ENCODE data around the gene MIB1. TPM values are rescaled to one million over a fixed set of nuclear protein-coding genes. Genes with fewer than 3 reads are reported as not detected.

The MIB1 gene
- total and polyA plus RNA-seq, 4 donors: 8.5 to 63.5 (median 34.7) TPM

GRCh38 chr18:21833604-21834298, 93.2 kb downstream of the MIB1 start:
- Histone ChIP-seq H3K27me3 (ENCODE audit: control insufficient read depth in 1 of 2, insufficient read depth in 2 of 2, low read length in 1 of 2) (no peaks in the 10 kb centered on the region), H3K4me3 (ENCODE audit: low read length in 2 of 2) (no peak overlapping the region), H3K4me1 (ENCODE audit: control insufficient read depth in 1 of 2, insufficient read depth in 2 of 2, low read length in 2 of 2) (no peaks in the 10 kb centered on the region), H3K9me3 (ENCODE audit: control insufficient read depth, low read length) (no peaks in the 10 kb centered on the region), H3K36me3 (ENCODE audit: control insufficient read depth in 1 of 2, insufficient read depth in 2 of 2, low read length in 1 of 2) (peaks cover 0 to 2% of the 10 kb centered on the region in 2 donors), H3K27ac (ENCODE audit: low read depth in 1 of 2, low read length in 2 of 2) (peak overlapping the region in 1 of 2 donors; percentile 48)
- intact Hi-C loops (cut with DNase I): no loop called here
- DNase-seq: no peak
- 64% methylated on average over 4 of the region's 4 CpGs for WGBS, 2 donors
- no peak for ATAC-seq (ENCODE audit: low FRiP score)

DNA sequence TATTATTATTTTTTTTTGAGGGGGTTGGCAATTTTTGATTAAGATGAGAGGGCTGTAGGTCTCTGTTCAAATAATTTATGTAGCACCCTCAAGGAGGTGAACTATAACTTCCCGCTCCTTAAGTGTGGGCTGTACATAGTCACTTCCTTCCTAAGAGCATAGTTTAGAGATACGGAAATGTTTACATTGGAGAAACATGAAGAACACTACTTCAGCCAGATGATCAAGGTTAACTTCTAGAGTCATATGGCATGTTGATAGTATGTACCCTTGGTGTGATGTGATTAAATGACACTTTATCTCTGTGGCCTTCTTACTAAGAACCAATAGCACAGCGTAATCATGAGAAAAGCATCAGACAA, 93.7 kb downstream of the MIB1 start:
- H3K27me3 ChIP-seq (ENCODE audit: control insufficient read depth in 1 of 2, insufficient read depth in 2 of 2, low read length in 1 of 2): no peaks in the 10 kb centered on the region
- no peak for ATAC-seq (ENCODE audit: low FRiP score)
- no peak for DNase-seq
- H3K4me1 ChIP-seq (ENCODE audit: control insufficient read depth in 1 of 2, insufficient read depth in 2 of 2, low read length in 2 of 2): no peaks in the 10 kb centered on the region
- no peak overlapping the region for H3K4me3 ChIP-seq (ENCODE audit: low read length in 2 of 2)
- WGBS, 2 donors: 77 to 84% methylated on average over 3 of the region's 3 CpGs
- intact Hi-C loops (cut with DNase I): no loop called here
- H3K9me3 ChIP-seq (ENCODE audit: control insufficient read depth, low read length): no peaks in the 10 kb centered on the region
- H3K27ac ChIP-seq (ENCODE audit: low read depth in 1 of 2, low read length in 2 of 2): no peak overlapping the region
- peaks cover 0 to 2% of the 10 kb centered on the region in 2 donors for H3K36me3 ChIP-seq (ENCODE audit: control insufficient read depth in 1 of 2, insufficient read depth in 2 of 2, low read length in 1 of 2)

DNA sequence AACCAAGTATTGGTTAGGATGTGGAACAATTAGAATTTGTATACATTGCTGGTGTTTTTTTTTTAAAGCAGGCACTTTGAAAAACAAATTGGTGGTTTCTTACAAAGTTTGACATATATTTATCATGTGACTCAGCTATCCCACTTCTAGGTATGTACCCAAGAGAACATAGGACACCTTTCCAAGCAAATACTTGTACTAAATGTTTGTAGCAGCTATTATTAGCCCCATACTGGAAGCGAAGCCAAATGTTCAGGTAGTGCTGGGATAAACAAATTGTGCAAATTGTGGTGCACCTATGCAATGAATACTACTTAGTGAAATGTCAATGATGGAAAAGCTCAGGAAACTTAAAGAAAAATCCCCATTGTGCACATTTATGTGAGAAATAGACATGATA, 101.0 kb downstream of the MIB1 start:
- DNase-seq (no peak), ATAC-seq (ENCODE audit: low FRiP score) (no peak)
- peaks cover 3 to 4% of the 10 kb centered on the region in 2 donors for H3K36me3 ChIP-seq (ENCODE audit: control insufficient read depth in 1 of 2, insufficient read depth in 2 of 2, low read length in 1 of 2)
- H3K4me3 ChIP-seq (ENCODE audit: low read length in 2 of 2): no peak overlapping the region
- intact Hi-C loops (cut with DNase I): no loop called here
- H3K27me3 ChIP-seq (ENCODE audit: control insufficient read depth in 1 of 2, insufficient read depth in 2 of 2, low read length in 1 of 2): no peaks in the 10 kb centered on the region
- 87 to 91% methylated on average over 1 of the region's 1 CpG for WGBS, 2 donors
- H3K4me1 ChIP-seq (ENCODE audit: control insufficient read depth in 1 of 2, insufficient read depth in 2 of 2, low read length in 2 of 2): no peaks in the 10 kb centered on the region
- H3K9me3 ChIP-seq (ENCODE audit: control insufficient read depth, low read length): no peaks in the 10 kb centered on the region
- H3K27ac ChIP-seq (ENCODE audit: low read depth in 1 of 2, low read length in 2 of 2): no peak overlapping the region

DNA sequence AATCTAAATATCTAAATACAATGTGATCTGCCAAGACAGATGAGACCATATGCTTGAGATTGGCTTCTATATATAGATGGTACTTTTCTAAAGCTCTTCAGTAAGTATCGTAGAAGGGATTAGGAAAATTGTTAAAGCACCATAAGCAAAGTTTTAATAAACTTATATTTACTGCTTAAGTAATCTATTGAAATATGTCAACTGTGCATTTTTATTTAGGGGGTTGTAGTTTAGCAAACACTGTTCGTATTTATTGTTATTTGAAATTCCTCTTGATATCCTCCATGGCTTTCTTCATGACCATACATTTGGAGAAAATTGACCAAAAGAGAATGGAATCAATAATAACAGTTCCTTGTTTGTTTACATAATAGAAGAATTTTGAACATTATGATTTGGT, 102.7 kb downstream of the MIB1 start:
- no peak for ATAC-seq (ENCODE audit: low FRiP score)
- 91 to 96% methylated on average over 2 of the region's 2 CpGs for WGBS, 2 donors
- Histone ChIP-seq H3K4me3 (ENCODE audit: low read length in 2 of 2) (no peak overlapping the region), H3K36me3 (ENCODE audit: control insufficient read depth in 1 of 2, insufficient read depth in 2 of 2, low read length in 1 of 2) (peaks cover 3 to 4% of the 10 kb centered on the region in 2 donors), H3K4me1 (ENCODE audit: control insufficient read depth in 1 of 2, insufficient read depth in 2 of 2, low read length in 2 of 2) (no peaks in the 10 kb centered on the region), H3K27ac (ENCODE audit: low read depth in 1 of 2, low read length in 2 of 2) (no peak overlapping the region), H3K27me3 (ENCODE audit: control insufficient read depth in 1 of 2, insufficient read depth in 2 of 2, low read length in 1 of 2) (no peaks in the 10 kb centered on the region), H3K9me3 (ENCODE audit: control insufficient read depth, low read length) (no peaks in the 10 kb centered on the region)
- no peak for DNase-seq
- intact Hi-C loops (cut with DNase I): no loop called here

DNA sequence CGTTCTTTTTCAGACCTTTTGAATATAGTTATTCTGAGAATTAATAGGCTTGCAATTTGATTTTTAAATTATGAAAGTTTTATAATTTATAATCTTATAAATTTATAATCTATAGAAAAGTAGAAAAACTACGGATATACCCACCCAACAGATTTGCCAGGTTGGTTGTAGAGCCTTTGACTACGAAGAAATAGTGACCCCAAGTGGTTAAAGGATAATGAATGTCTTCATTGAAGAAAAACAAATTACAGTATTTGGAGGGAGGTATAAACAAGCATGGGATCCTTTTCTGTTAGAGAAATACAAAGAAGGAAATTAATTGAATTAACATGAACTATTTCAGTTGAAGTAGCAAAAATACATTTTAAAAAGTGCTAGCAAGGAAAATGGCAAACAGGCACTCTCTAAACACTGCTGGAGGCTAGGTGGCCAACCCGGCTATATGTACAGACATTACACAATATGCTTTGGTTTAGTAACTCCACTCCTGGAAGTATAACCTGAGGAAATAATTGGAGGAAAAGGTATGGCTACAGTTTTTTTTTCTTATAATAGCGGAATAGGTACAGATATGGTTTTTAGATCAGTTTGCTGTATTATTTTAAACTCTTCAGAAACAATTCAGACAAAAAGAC, 110.9 kb downstream of the MIB1 start:
- Histone ChIP-seq H3K27me3 (ENCODE audit: control insufficient read depth in 1 of 2, insufficient read depth in 2 of 2, low read length in 1 of 2) (no peaks in the 10 kb centered on the region), H3K4me1 (ENCODE audit: control insufficient read depth in 1 of 2, insufficient read depth in 2 of 2, low read length in 2 of 2) (no peaks in the 10 kb centered on the region), H3K4me3 (ENCODE audit: low read length in 2 of 2) (no peak overlapping the region), H3K36me3 (ENCODE audit: control insufficient read depth in 1 of 2, insufficient read depth in 2 of 2, low read length in 1 of 2) (peaks cover 0 to 2% of the 10 kb centered on the region in 2 donors), H3K27ac (ENCODE audit: low read depth in 1 of 2, low read length in 2 of 2) (no peak overlapping the region), H3K9me3 (ENCODE audit: control insufficient read depth, low read length) (no peaks in the 10 kb centered on the region)
- WGBS, 2 donors: 51 to 53% methylated on average over 5 of the region's 5 CpGs
- intact Hi-C loops (cut with DNase I): loop anchor here (5.0 to 10.0 kb wide), 6 partner anchors 34 to 657 kb away; no protein-coding TSS in a partner anchor
- DNase-seq: no peak
- no peak for ATAC-seq (ENCODE audit: low FRiP score)

DNA sequence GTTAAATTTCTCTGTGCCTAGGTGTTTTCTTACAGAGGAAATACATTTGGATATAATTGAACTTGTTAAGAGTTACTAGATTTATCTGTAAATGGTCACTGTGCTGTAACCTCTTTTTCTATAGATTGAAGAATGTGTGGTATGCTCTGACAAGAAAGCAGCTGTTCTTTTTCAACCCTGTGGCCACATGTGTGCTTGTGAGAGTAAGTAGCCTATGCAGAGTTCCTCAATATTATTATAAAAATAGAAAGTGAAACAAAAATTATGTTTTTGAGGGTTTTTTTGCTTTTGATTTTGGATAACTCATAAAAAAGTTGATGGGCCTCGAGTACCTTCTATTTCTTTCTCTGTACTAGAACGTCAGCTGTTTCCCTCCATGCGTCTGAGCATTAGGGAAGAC, 112.4 kb downstream of the MIB1 start:
- intact Hi-C loops (cut with DNase I): loop anchor here (5.0 to 10.0 kb wide), 6 partner anchors 36 to 658 kb away; no protein-coding TSS in a partner anchor
- H3K9me3 ChIP-seq (ENCODE audit: control insufficient read depth, low read length): no peaks in the 10 kb centered on the region
- ATAC-seq (ENCODE audit: low FRiP score) (no peak), DNase-seq (no peak)
- no peak overlapping the region for H3K27ac ChIP-seq (ENCODE audit: low read depth in 1 of 2, low read length in 2 of 2)
- H3K4me3 ChIP-seq (ENCODE audit: low read length in 2 of 2): no peak overlapping the region
- 53 to 57% methylated on average over 3 of the region's 3 CpGs for WGBS, 2 donors
- H3K4me1 ChIP-seq (ENCODE audit: control insufficient read depth in 1 of 2, insufficient read depth in 2 of 2, low read length in 2 of 2): no peaks in the 10 kb centered on the region
- no peaks in the 10 kb centered on the region for H3K27me3 ChIP-seq (ENCODE audit: control insufficient read depth in 1 of 2, insufficient read depth in 2 of 2, low read length in 1 of 2)
- no peaks in the 10 kb centered on the region for H3K36me3 ChIP-seq (ENCODE audit: control insufficient read depth in 1 of 2, insufficient read depth in 2 of 2, low read length in 1 of 2)

- no peak overlapping the region for H3K4me3 ChIP-seq (ENCODE audit: low read length in 2 of 2)
- DNase-seq (no peak), ATAC-seq (ENCODE audit: low FRiP score) (no peak)
- intact Hi-C loops (cut with DNase I): loop anchor here (5.0 to 10.0 kb wide), 6 partner anchors 37 to 659 kb away; no protein-coding TSS in a partner anchor
- no peaks in the 10 kb centered on the region for H3K36me3 ChIP-seq (ENCODE audit: control insufficient read depth in 1 of 2, insufficient read depth in 2 of 2, low read length in 1 of 2)
- H3K4me1 ChIP-seq (ENCODE audit: control insufficient read depth in 1 of 2, insufficient read depth in 2 of 2, low read length in 2 of 2): no peaks in the 10 kb centered on the region
- H3K27ac ChIP-seq (ENCODE audit: low read depth in 1 of 2, low read length in 2 of 2): no peak overlapping the region
- no peaks in the 10 kb centered on the region for H3K9me3 ChIP-seq (ENCODE audit: control insufficient read depth, low read length)
- 76 to 80% methylated on average over 6 of the region's 6 CpGs for WGBS, 2 donors
- no peaks in the 10 kb centered on the region for H3K27me3 ChIP-seq (ENCODE audit: control insufficient read depth in 1 of 2, insufficient read depth in 2 of 2, low read length in 1 of 2)
Measured at GRCh38 chr18:21853775-21854552, 113.4 kb downstream of the MIB1 start.

DNA sequence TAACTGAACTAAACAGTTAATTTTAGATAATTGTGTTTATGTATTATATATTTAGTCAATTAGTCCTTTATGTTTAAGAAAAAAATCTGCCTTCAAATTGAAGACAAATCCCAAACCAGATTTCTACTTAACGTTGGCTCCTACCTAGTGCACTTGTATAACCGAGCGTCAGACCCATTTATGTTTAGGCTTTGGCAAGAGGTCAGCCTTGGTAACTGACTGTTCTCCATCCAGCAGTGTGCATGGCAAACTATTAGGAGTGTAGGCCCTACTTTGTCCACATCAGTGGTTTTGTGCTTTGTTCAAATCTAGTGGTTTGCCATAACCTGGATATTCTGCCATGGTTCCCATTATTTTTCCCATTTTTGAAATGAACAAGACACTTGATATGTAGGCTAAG, 114.8 kb downstream of the MIB1 start:
- Histone ChIP-seq H3K27ac (ENCODE audit: low read depth in 1 of 2, low read length in 2 of 2) (no peak overlapping the region), H3K4me3 (ENCODE audit: low read length in 2 of 2) (no peak overlapping the region), H3K36me3 (ENCODE audit: control insufficient read depth in 1 of 2, insufficient read depth in 2 of 2, low read length in 1 of 2) (no peaks in the 10 kb centered on the region), H3K9me3 (ENCODE audit: control insufficient read depth, low read length) (no peaks in the 10 kb centered on the region), H3K4me1 (ENCODE audit: control insufficient read depth in 1 of 2, insufficient read depth in 2 of 2, low read length in 2 of 2) (no peaks in the 10 kb centered on the region), H3K27me3 (ENCODE audit: control insufficient read depth in 1 of 2, insufficient read depth in 2 of 2, low read length in 1 of 2) (no peaks in the 10 kb centered on the region)
- DNase-seq (no peak), ATAC-seq (ENCODE audit: low FRiP score) (no peak)
- 86 to 92% methylated on average over 3 of the region's 3 CpGs for WGBS, 2 donors
- intact Hi-C loops (cut with DNase I): loop anchor here (10.0 kb wide), 5 partner anchors 221 to 661 kb away; no protein-coding TSS in a partner anchor
